Measurements from ENCODE around the gene ETV5.

GRCh38 chr3:186049001-186049400 is 59.9 kb downstream of the ETV5 start:
- no peak for TF ChIP-seq CTCF (conservative IDR thresholded peaks at IDR 0.05 in 1 of 2, IDR thresholded peaks at IDR 0.05 in 1 of 2; ENCODE audit: low read depth in 1 of 2, low read length in 2 of 2)
- no peak for TF ChIP-seq EZH2 (IDR thresholded peaks at IDR 0.05; ENCODE audit: low read length, missing control alignments)

Data from fibroblast of lung (primary cell).